CD4-positive, alpha-beta memory T cell (primary cell): ENCODE data around the gene IL19. TPM values are rescaled to one million over a fixed set of nuclear protein-coding genes. Genes with fewer than 3 reads are reported as not detected.

Experiments
- CTCF ChIA-PET: fragments of 350-600 bp; sonication (Branson Sonifier 250); formaldehyde crosslinking; loops from one replicate; lab custom pipeline; 2021; ENCODE audit warnings: inconsistent platforms; ENCODE audit not compliant: partially characterized antibody; lab: Charles Lee
- POLR2A ChIA-PET: fragments of 350-600 bp; sonication (Branson Sonifier 250); formaldehyde crosslinking; loops from one replicate; lab custom pipeline; 2021; ENCODE audit not compliant: partially characterized antibody; lab: Charles Lee
- DNase-seq, 5 donors: peaks; one replicate each; pipeline versions ENCODE4 v3.0.0 to v3.0.0-alpha.2; 2020 to 2022; ENCODE audit warnings: mixed read lengths in 1 of 5
- H3K27ac ChIP-seq: one replicate; pipeline ENCODE4 v1.7.0; 2013; ENCODE audit warnings: low read depth, low read length
- H3K27me3 ChIP-seq: 2 replicates; pipeline ENCODE4 v1.7.0; 2013; ENCODE audit warnings: mild to moderate bottlenecking, low read length, moderate library complexity; ENCODE audit not compliant: insufficient read depth
- H3K36me3 ChIP-seq: 2 replicates; pipeline ENCODE4 v1.7.0; 2013; ENCODE audit warnings: mild to moderate bottlenecking, low read length, moderate library complexity; ENCODE audit not compliant: insufficient read depth
- H3K4me1 ChIP-seq: 2 replicates; pipeline ENCODE4 v1.7.0; 2013; ENCODE audit warnings: mild to moderate bottlenecking, low read length, moderate library complexity; ENCODE audit not compliant: insufficient read depth
- H3K4me3 ChIP-seq, 2 donors: one replicate each; pipeline ENCODE4 v1.7.0; 2013; ENCODE audit warnings: low read length in 2 of 2, mild to moderate bottlenecking in 1 of 2
- H3K9me3 ChIP-seq, 2 donors: one replicate each; pipeline ENCODE4 v1.7.0; 2013; ENCODE audit warnings: low read length in 2 of 2, control low read depth in 1 of 2; ENCODE audit not compliant: control insufficient read depth in 1 of 2
- H3K27ac Mint-ChIP-seq, 7 donors: one replicate each; pipeline ENCODE4 v1.8.0; 2020 to 2021; ENCODE audit warnings: mixed read lengths in 7 of 7, mild to moderate bottlenecking in 6 of 7, inconsistent platforms in 3 of 7, moderate library complexity in 3 of 7
- H3K27me3 Mint-ChIP-seq, 2 donors: one replicate each; pipeline ENCODE4 v1.8.0; 2020 to 2021; ENCODE audit warnings: mixed read lengths in 2 of 2
- H3K36me3 Mint-ChIP-seq, 2 donors: one replicate each; pipeline ENCODE4 v1.8.0; 2020 to 2021; ENCODE audit warnings: mixed read lengths in 2 of 2, inconsistent platforms in 1 of 2, mild to moderate bottlenecking in 1 of 2
- H3K4me1 Mint-ChIP-seq, 4 donors: one replicate each; pipeline ENCODE4 v1.8.0; 2020 to 2021; ENCODE audit warnings: mixed read lengths in 4 of 4, mild to moderate bottlenecking in 1 of 4
- H3K4me3 Mint-ChIP-seq, 8 donors: one replicate each; pipeline ENCODE4 v1.8.0; 2020 to 2021; ENCODE audit warnings: mixed read lengths in 8 of 8, mild to moderate bottlenecking in 7 of 8, moderate library complexity in 6 of 8, inconsistent platforms in 3 of 8
- H3K9me3 Mint-ChIP-seq, 8 donors: one replicate each; pipeline ENCODE4 v1.8.0; 2020 to 2021; ENCODE audit warnings: mixed read lengths in 8 of 8, mild to moderate bottlenecking in 5 of 8, inconsistent platforms in 3 of 8, moderate library complexity in 1 of 8
- intact Hi-C: fragments of 100-400 bp; cut with micrococcal nuclease; formaldehyde crosslinking; loops from one replicate; pipeline ENCODE4 v1.15.1; 2023
- polyA plus RNA-seq, 2 donors: library from polyadenylated mRNA; unstranded; fragments of 300-500 nt; fragmentation: Illumina TruSeq; gene quantifications; one replicate each; pipeline ENCODE4 v1.2.3, GENCODE V29; 2021
- total RNA-seq, 2 experiments: library from RNA; stranded (reverse); gene quantifications; one replicate each; pipeline ENCODE4 v1.2.3, GENCODE V29; 2021

IL19 gene
- total and polyA plus RNA-seq, 4 experiments from 2014 or later: not detected

- CTCF ChIA-PET: interaction anchor here (0.7 to 3.3 kb wide), 17 partner anchors 7 to 182 kb away, joined by 3 to 19 read pairs (median 3); partner anchors contain the start of gene DYRK3
- intact Hi-C loops: loop anchor here (1.0 kb wide), 1 partner anchor 13 kb away; no protein-coding TSS in a partner anchor
Measured at GRCh38 chr1:206816390-206817287, 46.1 kb downstream of the IL19 start.

GRCh38 chr1:206821493-206821892 is 50.9 kb downstream of the IL19 start:
- Histone ChIP-seq H3K4me1 (peaks cover 12% of the 10 kb centered on the region), H3K4me3 (no peak overlapping the region), H3K36me3 (no peaks in the 10 kb centered on the region), H3K9me3 (no peaks in the 10 kb centered on the region), H3K27ac (no peak overlapping the region), H3K27me3 (no peaks in the 10 kb centered on the region)
- no peak for DNase-seq
- H3K9me3 Mint-ChIP-seq: no peaks in the 10 kb centered on the region
- no peak overlapping the region for H3K27ac Mint-ChIP-seq
- H3K27me3 Mint-ChIP-seq: no peaks in the 10 kb centered on the region
- CTCF ChIA-PET: interaction anchor here (1.6 to 4.1 kb wide), 2 partner anchors 10 to 12 kb away, joined by 3 to 24 read pairs; no protein-coding TSS in a partner anchor
- intact Hi-C loops: no loop called here
- peaks cover 16 to 18% (median 17%) of the 10 kb centered on the region in 4 donors for H3K4me1 Mint-ChIP-seq
- no peaks in the 10 kb centered on the region for H3K36me3 Mint-ChIP-seq
- H3K4me3 Mint-ChIP-seq: no peak overlapping the region
- POLR2A ChIA-PET: no interaction called here

More at GRCh38 chr1:206816390-206817287, 46.1 kb downstream of the IL19 start:
- no peaks in the 10 kb centered on the region for H3K27me3 Mint-ChIP-seq
- peak overlapping the region; percentile 74 to 92 (median 88) for H3K27ac Mint-ChIP-seq
- peaks cover 19% of the 10 kb centered on the region for H3K4me1 ChIP-seq
- peak overlapping the region; percentile 7 to 67 (median 55) for H3K4me3 Mint-ChIP-seq
- no peaks in the 10 kb centered on the region for H3K36me3 ChIP-seq
- no peak overlapping the region for H3K4me3 ChIP-seq
- peak overlapping the region; percentile 40 for H3K27ac ChIP-seq
- H3K9me3 Mint-ChIP-seq: peaks cover 0 to 14% (median 3%) of the 10 kb centered on the region in 8 donors
- H3K9me3 ChIP-seq: peaks cover 0 to 6% of the 10 kb centered on the region in 2 donors
- peaks cover 17 to 19% (median 19%) of the 10 kb centered on the region in 4 donors for H3K4me1 Mint-ChIP-seq
- no peaks in the 10 kb centered on the region for H3K27me3 ChIP-seq
- peaks cover 0 to 3% of the 10 kb centered on the region in 2 donors for H3K36me3 Mint-ChIP-seq
- POLR2A ChIA-PET: interaction anchor here (1.0 to 2.7 kb wide), 9 partner anchors 9 to 105 kb away, joined by 3 to 25 read pairs (median 6); partner anchors contain the start of gene FCMR
- peak; percentile 53 to 75 (median 68) for DNase-seq

- POLR2A ChIA-PET: no interaction called here
- Histone ChIP-seq H3K27me3 (no peaks in the 10 kb centered on the region), H3K27ac (no peak overlapping the region), H3K4me3 (no peak overlapping the region), H3K36me3 (no peaks in the 10 kb centered on the region), H3K9me3 (no peaks in the 10 kb centered on the region), H3K4me1 (peaks cover 5% of the 10 kb centered on the region)
- Mint-ChIP-seq H3K4me1 (peaks cover 6 to 17% (median 10%) of the 10 kb centered on the region in 4 donors), H3K36me3 (no peaks in the 10 kb centered on the region), H3K27ac (no peak overlapping the region), H3K4me3 (no peak overlapping the region), H3K27me3 (no peaks in the 10 kb centered on the region), H3K9me3 (no peaks in the 10 kb centered on the region)
- intact Hi-C loops: no loop called here
- DNase-seq: no peak
- CTCF ChIA-PET: no interaction called here
Measured at GRCh38 chr1:206823727-206824126, 53.2 kb downstream of the IL19 start.

GRCh38 chr1:206824331-206824730 is 53.8 kb downstream of the IL19 start:
- no peaks in the 10 kb centered on the region for H3K27me3 Mint-ChIP-seq
- H3K27ac Mint-ChIP-seq: peak overlapping the region in 1 of 7 donors; percentile 82
- H3K4me3 Mint-ChIP-seq: no peak overlapping the region
- no peaks in the 10 kb centered on the region for H3K36me3 Mint-ChIP-seq
- no peaks in the 10 kb centered on the region for H3K9me3 Mint-ChIP-seq
- no peaks in the 10 kb centered on the region for H3K36me3 ChIP-seq
- no peaks in the 10 kb centered on the region for H3K27me3 ChIP-seq
- ChIA-PET CTCF (no interaction called here), POLR2A (no interaction called here)
- no peak overlapping the region for H3K27ac ChIP-seq
- H3K4me3 ChIP-seq: no peak overlapping the region
- H3K4me1 Mint-ChIP-seq: peaks cover 10 to 23% (median 15%) of the 10 kb centered on the region in 4 donors
- peaks cover 11% of the 10 kb centered on the region for H3K4me1 ChIP-seq
- intact Hi-C loops: no loop called here
- no peaks in the 10 kb centered on the region for H3K9me3 ChIP-seq
- DNase-seq: no peak

- H3K4me3 Mint-ChIP-seq: no peak overlapping the region
- H3K36me3 ChIP-seq: no peaks in the 10 kb centered on the region
- H3K36me3 Mint-ChIP-seq: no peaks in the 10 kb centered on the region
- CTCF ChIA-PET: no interaction called here
- intact Hi-C loops: no loop called here
- POLR2A ChIA-PET: interaction anchor here (1.1 to 1.8 kb wide), 2 partner anchors 10 to 23 kb away, joined by 3 to 5 read pairs; no protein-coding TSS in a partner anchor
- H3K9me3 Mint-ChIP-seq: no peaks in the 10 kb centered on the region
- no peaks in the 10 kb centered on the region for H3K9me3 ChIP-seq
- no peak overlapping the region for H3K27ac ChIP-seq
- peaks cover 21% of the 10 kb centered on the region for H3K4me1 ChIP-seq
- DNase-seq: no peak
- peaks cover 0 to 3% of the 10 kb centered on the region in 2 donors for H3K27me3 Mint-ChIP-seq
- H3K4me1 Mint-ChIP-seq: peaks cover 14 to 37% (median 23%) of the 10 kb centered on the region in 4 donors
- H3K4me3 ChIP-seq: no peak overlapping the region
- no peaks in the 10 kb centered on the region for H3K27me3 ChIP-seq
- H3K27ac Mint-ChIP-seq: peak overlapping the region in 2 of 7 donors; percentile 1 to 14
Measured at GRCh38 chr1:206826394-206826793, 55.8 kb downstream of the IL19 start.

GRCh38 chr1:206828061-206828460 is 57.5 kb downstream of the IL19 start:
- Mint-ChIP-seq H3K27me3 (peaks cover 0 to 3% of the 10 kb centered on the region in 2 donors), H3K4me3 (no peak overlapping the region), H3K4me1 (peaks cover 15 to 45% (median 23%) of the 10 kb centered on the region in 4 donors), H3K9me3 (no peaks in the 10 kb centered on the region), H3K27ac (no peak overlapping the region), H3K36me3 (no peaks in the 10 kb centered on the region)
- no peak overlapping the region for H3K27ac ChIP-seq
- H3K27me3 ChIP-seq: no peaks in the 10 kb centered on the region
- no peak for DNase-seq
- ChIA-PET POLR2A (no interaction called here), CTCF (interaction anchor here (1.1 to 2.3 kb wide), 2 partner anchors 9 to 93 kb away, joined by 4 to 8 read pairs; no protein-coding TSS in a partner anchor)
- H3K36me3 ChIP-seq: no peaks in the 10 kb centered on the region
- intact Hi-C loops: no loop called here
- H3K4me1 ChIP-seq: peaks cover 21% of the 10 kb centered on the region
- no peak overlapping the region for H3K4me3 ChIP-seq
- no peaks in the 10 kb centered on the region for H3K9me3 ChIP-seq

- Mint-ChIP-seq H3K4me3 (peak overlapping the region in 4 of 8 donors; percentile 38 to 84 (median 59)), H3K4me1 (peaks cover 15 to 48% (median 23%) of the 10 kb centered on the region in 4 donors), H3K9me3 (no peaks in the 10 kb centered on the region), H3K27ac (peak overlapping the region in 3 of 7 donors; percentile 15 to 89 (median 76)), H3K36me3 (no peaks in the 10 kb centered on the region), H3K27me3 (peaks cover 0 to 3% of the 10 kb centered on the region in 2 donors)
- CTCF ChIA-PET: interaction anchor here (0.6 to 2.3 kb wide), 2 partner anchors 94 to 117 kb away, joined by 3 to 8 read pairs; no protein-coding TSS in a partner anchor
- peaks cover 21% of the 10 kb centered on the region for H3K4me1 ChIP-seq
- intact Hi-C loops: no loop called here
- DNase-seq: no peak
- H3K4me3 ChIP-seq: no peak overlapping the region
- no peak overlapping the region for H3K27ac ChIP-seq
- no peaks in the 10 kb centered on the region for H3K27me3 ChIP-seq
- no peaks in the 10 kb centered on the region for H3K36me3 ChIP-seq
- H3K9me3 ChIP-seq: no peaks in the 10 kb centered on the region
- POLR2A ChIA-PET: interaction anchor here (0.7 to 1.8 kb wide), 5 partner anchors 25 to 216 kb away, joined by 3 to 5 read pairs (median 4); partner anchors contain the start of genes EIF2D and FCMR
Measured at GRCh38 chr1:206828765-206829164, 58.2 kb downstream of the IL19 start.
